Panc1 (cell line): ENCODE measurements around the gene B3GAT3. TPM values are rescaled to one million over a fixed set of nuclear protein-coding genes. Genes with fewer than 3 reads are reported as not detected.

Experiments
- ATAC-seq: fragments of 200-7000 bp; cut with Tn5 transposase; 2 replicates; pipeline ENCODE4 v1.9.1; 2020; ENCODE audit warnings: mild to moderate bottlenecking, moderate library complexity
- BruUV-seq: library from RNA; stranded (reverse); fragments of 400-500 nt; replicated peaks from 2 replicates; lab custom pipeline; 2021; lab: Mats Ljungman, UMichigan
- CTCF ChIA-PET: fragments of 300-600 bp; sonication (Branson Sonifier 250); formaldehyde crosslinking; loops from one replicate; lab custom pipeline; 2022; ENCODE audit warnings: antibody characterized with exemption; lab: Charles Lee
- POLR2A ChIA-PET: fragments of 300-600 bp; sonication (Branson Sonifier 250); formaldehyde crosslinking; loops from one replicate; lab custom pipeline; 2022; ENCODE audit warnings: antibody characterized with exemption; lab: Charles Lee
- DNase-seq: peaks from one replicate; pipeline ENCODE4 v3.0.0-alpha.2; 2010; ENCODE audit warnings: low read depth, low spot score
- H3K27ac ChIP-seq: 2 replicates; pipeline ENCODE4 v1.5.1; 2011; ENCODE audit warnings: mild to moderate bottlenecking, low read length, inconsistent platforms
- H3K27me3 ChIP-seq: fragments of 200-500 bp; sonication (Bioruptor generic); 2 replicates; pipeline ENCODE4 v1.6.0; 2014; ENCODE audit warnings: low read length, inconsistent platforms; ENCODE audit not compliant: control insufficient read depth, insufficient read depth
- H3K36me3 ChIP-seq: fragments of 200-500 bp; sonication (Bioruptor generic); 2 replicates; pipeline ENCODE4 v1.5.1; 2014; ENCODE audit warnings: inconsistent platforms, mild to moderate bottlenecking, low read length, moderate library complexity; ENCODE audit not compliant: control insufficient read depth, insufficient read depth
- H3K4me1 ChIP-seq: 2 replicates; pipeline ENCODE4 v1.5.1; 2011; ENCODE audit warnings: inconsistent platforms, mild to moderate bottlenecking, low read length, moderate library complexity; ENCODE audit not compliant: control insufficient read depth, insufficient read depth
- H3K4me3 ChIP-seq, 2 experiments: 2 replicates each; pipeline ENCODE4 v1.5.1; 2011 to 2012; ENCODE audit warnings: low read depth in 2 of 2, low read length in 2 of 2, mild to moderate bottlenecking in 2 of 2, inconsistent platforms in 1 of 2, moderate library complexity in 1 of 2
- H3K9me3 ChIP-seq: fragments of 200-500 bp; sonication (Bioruptor generic); 2 replicates; pipeline ENCODE4 v1.5.1; 2014; ENCODE audit warnings: low read depth, mild to moderate bottlenecking, inconsistent platforms, low read length, moderate library complexity; ENCODE audit not compliant: control insufficient read depth, insufficient read depth
- POLR2AphosphoS5 ChIP-seq: IDR thresholded peaks from 2 replicates; pipeline ENCODE4 v1.6.1; 2012; ENCODE audit warnings: mild to moderate bottlenecking, low read depth, low read length, moderate library complexity
- SIN3A ChIP-seq: IDR thresholded peaks from 2 replicates; pipeline ENCODE4 v1.6.1; 2012; ENCODE audit warnings: low read depth, mild to moderate bottlenecking, low read length, moderate library complexity, borderline replicate concordance; ENCODE audit not compliant: insufficient read depth
- TCF7L2 ChIP-seq: IDR thresholded peaks from 2 replicates; pipeline ENCODE4 v1.6.1; 2011; ENCODE audit warnings: mild to moderate bottlenecking, low read depth, low read length, inconsistent platforms
- in situ Hi-C: cut with HindIII; loops from 2 replicates; pipeline ENCODE4 v1.10.0; 2016; ENCODE audit warnings: low sequenced_read_pairs, low pct_unique_long_range_greater_than_20kb
- intact Hi-C: fragments of 100-400 bp; cut with micrococcal nuclease; formaldehyde crosslinking; loops from one replicate; pipeline ENCODE4 v1.10.0; 2022; ENCODE audit not compliant: unreplicated experiment
- total RNA-seq: library from RNA; stranded (reverse); gene quantifications from one replicate; pipeline ENCODE4 v1.2.1, GENCODE V29; 2021; ENCODE audit not compliant: unreplicated experiment
- TF ChIP-seq, protein P1 (sequence below), 2 experiments: IDR thresholded peaks; 2 replicates each; pipeline ENCODE4 v1.6.1; 2011 to 2012; ENCODE audit warnings: low read depth in 2 of 2, control low read depth in 1 of 2, low read length in 1 of 2, mild to moderate bottlenecking in 1 of 2, moderate library complexity in 1 of 2; ENCODE audit not compliant: insufficient read depth in 1 of 2
- TF ChIP-seq, protein P2 (sequence below): fragments of 450-650 bp; IDR thresholded peaks from 2 replicates; pipeline ENCODE4 v1.5.1; 2017; ENCODE audit warnings: mild to moderate bottlenecking

B3GAT3 gene
- total RNA-seq, 1 experiment from 2014 or later: 68.2 TPM

DNA sequence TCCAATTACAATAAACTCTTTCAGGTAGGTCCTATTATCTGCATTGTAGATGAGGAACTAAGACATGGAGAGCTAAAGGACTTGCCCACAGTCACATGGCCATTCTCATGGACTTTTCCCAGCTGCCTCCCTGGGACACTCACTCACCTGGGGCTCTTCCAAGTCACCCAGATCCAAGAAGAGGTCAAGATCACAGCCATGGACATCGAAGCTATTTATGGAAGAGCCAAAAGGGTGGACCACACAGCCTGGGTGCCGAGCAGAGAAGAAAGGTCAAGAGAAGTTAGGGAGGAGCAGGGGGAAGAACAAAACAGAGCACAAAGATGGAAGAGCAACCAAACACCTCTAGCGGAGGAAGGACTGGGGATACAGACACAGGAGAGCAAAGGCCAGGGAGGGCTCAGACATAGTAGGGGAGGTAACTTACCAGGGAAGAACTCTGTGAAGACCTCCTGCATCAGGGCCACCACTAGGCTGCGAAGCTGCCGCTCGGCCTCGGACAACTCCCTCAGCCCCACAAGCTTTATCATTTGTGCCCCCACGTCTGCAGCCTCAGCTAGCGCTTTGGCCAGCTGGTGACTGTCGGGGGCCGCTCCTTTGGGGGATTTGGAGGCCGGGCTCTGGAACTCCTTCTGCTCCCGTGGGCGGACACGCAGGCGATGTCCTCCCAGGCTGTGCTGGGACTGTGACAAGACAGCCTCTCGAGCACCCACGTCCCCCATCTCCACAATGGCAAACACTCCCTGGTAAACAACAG lies 40.6 kb downstream of the B3GAT3 start:
- ATAC-seq (no peak), DNase-seq (no peak)
- ChIA-PET CTCF (no interaction called here), POLR2A (no interaction called here)
- no peak overlapping the region for H3K27ac ChIP-seq
- intact Hi-C loops (no loop called here), in situ Hi-C loops (no loop called here)
- no peak for TF ChIP-seq POLR2AphosphoS5
- no peak for TF ChIP-seq TCF7L2
- TF ChIP-seq, protein P1, sequence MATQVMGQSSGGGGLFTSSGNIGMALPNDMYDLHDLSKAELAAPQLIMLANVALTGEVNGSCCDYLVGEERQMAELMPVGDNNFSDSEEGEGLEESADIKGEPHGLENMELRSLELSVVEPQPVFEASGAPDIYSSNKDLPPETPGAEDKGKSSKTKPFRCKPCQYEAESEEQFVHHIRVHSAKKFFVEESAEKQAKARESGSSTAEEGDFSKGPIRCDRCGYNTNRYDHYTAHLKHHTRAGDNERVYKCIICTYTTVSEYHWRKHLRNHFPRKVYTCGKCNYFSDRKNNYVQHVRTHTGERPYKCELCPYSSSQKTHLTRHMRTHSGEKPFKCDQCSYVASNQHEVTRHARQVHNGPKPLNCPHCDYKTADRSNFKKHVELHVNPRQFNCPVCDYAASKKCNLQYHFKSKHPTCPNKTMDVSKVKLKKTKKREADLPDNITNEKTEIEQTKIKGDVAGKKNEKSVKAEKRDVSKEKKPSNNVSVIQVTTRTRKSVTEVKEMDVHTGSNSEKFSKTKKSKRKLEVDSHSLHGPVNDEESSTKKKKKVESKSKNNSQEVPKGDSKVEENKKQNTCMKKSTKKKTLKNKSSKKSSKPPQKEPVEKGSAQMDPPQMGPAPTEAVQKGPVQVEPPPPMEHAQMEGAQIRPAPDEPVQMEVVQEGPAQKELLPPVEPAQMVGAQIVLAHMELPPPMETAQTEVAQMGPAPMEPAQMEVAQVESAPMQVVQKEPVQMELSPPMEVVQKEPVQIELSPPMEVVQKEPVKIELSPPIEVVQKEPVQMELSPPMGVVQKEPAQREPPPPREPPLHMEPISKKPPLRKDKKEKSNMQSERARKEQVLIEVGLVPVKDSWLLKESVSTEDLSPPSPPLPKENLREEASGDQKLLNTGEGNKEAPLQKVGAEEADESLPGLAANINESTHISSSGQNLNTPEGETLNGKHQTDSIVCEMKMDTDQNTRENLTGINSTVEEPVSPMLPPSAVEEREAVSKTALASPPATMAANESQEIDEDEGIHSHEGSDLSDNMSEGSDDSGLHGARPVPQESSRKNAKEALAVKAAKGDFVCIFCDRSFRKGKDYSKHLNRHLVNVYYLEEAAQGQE (IDR thresholded peaks at IDR 0.05; ENCODE audit: insufficient read depth in 1 of 2, low read depth in 2 of 2, low read length in 1 of 2): no peak
- TF ChIP-seq, protein P2, sequence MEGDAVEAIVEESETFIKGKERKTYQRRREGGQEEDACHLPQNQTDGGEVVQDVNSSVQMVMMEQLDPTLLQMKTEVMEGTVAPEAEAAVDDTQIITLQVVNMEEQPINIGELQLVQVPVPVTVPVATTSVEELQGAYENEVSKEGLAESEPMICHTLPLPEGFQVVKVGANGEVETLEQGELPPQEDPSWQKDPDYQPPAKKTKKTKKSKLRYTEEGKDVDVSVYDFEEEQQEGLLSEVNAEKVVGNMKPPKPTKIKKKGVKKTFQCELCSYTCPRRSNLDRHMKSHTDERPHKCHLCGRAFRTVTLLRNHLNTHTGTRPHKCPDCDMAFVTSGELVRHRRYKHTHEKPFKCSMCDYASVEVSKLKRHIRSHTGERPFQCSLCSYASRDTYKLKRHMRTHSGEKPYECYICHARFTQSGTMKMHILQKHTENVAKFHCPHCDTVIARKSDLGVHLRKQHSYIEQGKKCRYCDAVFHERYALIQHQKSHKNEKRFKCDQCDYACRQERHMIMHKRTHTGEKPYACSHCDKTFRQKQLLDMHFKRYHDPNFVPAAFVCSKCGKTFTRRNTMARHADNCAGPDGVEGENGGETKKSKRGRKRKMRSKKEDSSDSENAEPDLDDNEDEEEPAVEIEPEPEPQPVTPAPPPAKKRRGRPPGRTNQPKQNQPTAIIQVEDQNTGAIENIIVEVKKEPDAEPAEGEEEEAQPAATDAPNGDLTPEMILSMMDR: no peak
- TF ChIP-seq SIN3A: no peak
- no peaks in the 10 kb centered on the region for H3K27me3 ChIP-seq
- H3K9me3 ChIP-seq: no peaks in the 10 kb centered on the region
- no TSS peak for BruUV-seq
- peaks cover 5% of the 10 kb centered on the region; the same call in 1 of the 2 replicates for H3K36me3 ChIP-seq
- H3K4me1 ChIP-seq: peaks cover 9% of the 10 kb centered on the region
- H3K4me3 ChIP-seq: no peak overlapping the region

DNA sequence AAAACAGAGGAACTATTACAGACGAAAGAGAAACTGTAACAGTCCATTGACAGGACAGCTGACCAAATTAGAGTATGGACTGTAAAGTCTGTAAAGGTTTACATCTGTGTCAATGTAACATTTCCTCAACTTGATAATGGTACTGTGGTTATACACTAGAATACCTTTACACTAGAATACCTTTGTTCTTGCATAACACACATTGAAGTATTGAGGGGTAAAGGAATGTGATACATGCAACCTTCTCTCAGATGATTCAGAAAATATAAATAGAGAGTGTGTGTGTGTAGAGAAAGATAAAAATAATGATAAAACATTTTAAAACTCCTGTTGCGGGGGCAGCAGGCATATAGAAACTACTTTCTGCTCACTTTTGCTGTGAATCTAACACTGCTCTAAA lies 42.5 kb downstream of the B3GAT3 start:
- intact Hi-C loops (no loop called here), in situ Hi-C loops (no loop called here)
- DNase-seq (no peak), ATAC-seq (no peak)
- CTCF ChIA-PET: no interaction called here
- POLR2A ChIA-PET: interaction anchor here (1.3 kb wide), 1 partner anchor 12 kb away, joined by 4 read pairs; the partner anchor contains the start of gene TUT1
- Histone ChIP-seq H3K27ac (no peak overlapping the region), H3K4me1 (peaks cover 22% of the 10 kb centered on the region), H3K36me3 (peaks cover 5% of the 10 kb centered on the region; the same call in 1 of the 2 replicates), H3K9me3 (no peaks in the 10 kb centered on the region), H3K4me3 (no peak overlapping the region), H3K27me3 (no peaks in the 10 kb centered on the region)
- TF ChIP-seq, protein P1 (IDR thresholded peaks at IDR 0.05; ENCODE audit: insufficient read depth in 1 of 2, low read depth in 2 of 2, low read length in 1 of 2): no peak
- TF ChIP-seq SIN3A (no peak), TCF7L2 (no peak), POLR2AphosphoS5 (no peak)
- TF ChIP-seq, protein P2: no peak
- no TSS peak for BruUV-seq
